Activated CD4-positive, alpha-beta T cell treated with anti-CD3 and anti-CD28 coated beads, Interleukin-2, amount 10 ng/mL, durations not matched to agents 7 days and 5 days (primary cell): Measurements from ENCODE around the gene NCCRP1. TPM values are rescaled to one million over a fixed set of nuclear protein-coding genes. Genes with fewer than 3 reads are reported as not detected.
A peak's percentile ranks its signal among the peaks of the same experiment; 100 is the strongest.

ENCODE experiments used
- CTCF ChIA-PET: fragments of 350-600 bp; sonication (Branson Sonifier 250); formaldehyde crosslinking; loops from one replicate; lab custom pipeline; 2021; ENCODE audit warnings: antibody characterized with exemption; lab: Charles Lee
- POLR2A ChIA-PET: fragments of 350-600 bp; sonication (Branson Sonifier 250); formaldehyde crosslinking; loops from one replicate; lab custom pipeline; 2021; ENCODE audit warnings: antibody characterized with exemption; lab: Charles Lee
- DNase-seq: peaks from one replicate; pipeline ENCODE4 v3.0.0-alpha.2; 2020
- H3K27ac Mint-ChIP-seq: one replicate; pipeline ENCODE4 v1.8.0; 2021; ENCODE audit warnings: mild to moderate bottlenecking, moderate library complexity, mixed read lengths
- H3K27me3 Mint-ChIP-seq: one replicate; pipeline ENCODE4 v1.8.0; 2021; ENCODE audit warnings: mixed read lengths
- H3K36me3 Mint-ChIP-seq: one replicate; pipeline ENCODE4 v1.8.0; 2021; ENCODE audit warnings: low read depth, mixed read lengths
- H3K4me1 Mint-ChIP-seq: one replicate; pipeline ENCODE4 v1.8.0; 2021; ENCODE audit warnings: mixed read lengths
- H3K4me3 Mint-ChIP-seq: one replicate; pipeline ENCODE4 v1.8.0; 2021; ENCODE audit warnings: mild to moderate bottlenecking, moderate library complexity, mixed read lengths
- H3K9me3 Mint-ChIP-seq: one replicate; pipeline ENCODE4 v1.8.0; 2021; ENCODE audit warnings: mixed read lengths
- total RNA-seq, 2 experiments: library from RNA; stranded (reverse); gene quantifications; one replicate each; pipeline ENCODE4 v1.2.3, GENCODE V29; 2021

The NCCRP1 gene
- total RNA-seq, 2 experiments from 2014 or later = not detected

DNA sequence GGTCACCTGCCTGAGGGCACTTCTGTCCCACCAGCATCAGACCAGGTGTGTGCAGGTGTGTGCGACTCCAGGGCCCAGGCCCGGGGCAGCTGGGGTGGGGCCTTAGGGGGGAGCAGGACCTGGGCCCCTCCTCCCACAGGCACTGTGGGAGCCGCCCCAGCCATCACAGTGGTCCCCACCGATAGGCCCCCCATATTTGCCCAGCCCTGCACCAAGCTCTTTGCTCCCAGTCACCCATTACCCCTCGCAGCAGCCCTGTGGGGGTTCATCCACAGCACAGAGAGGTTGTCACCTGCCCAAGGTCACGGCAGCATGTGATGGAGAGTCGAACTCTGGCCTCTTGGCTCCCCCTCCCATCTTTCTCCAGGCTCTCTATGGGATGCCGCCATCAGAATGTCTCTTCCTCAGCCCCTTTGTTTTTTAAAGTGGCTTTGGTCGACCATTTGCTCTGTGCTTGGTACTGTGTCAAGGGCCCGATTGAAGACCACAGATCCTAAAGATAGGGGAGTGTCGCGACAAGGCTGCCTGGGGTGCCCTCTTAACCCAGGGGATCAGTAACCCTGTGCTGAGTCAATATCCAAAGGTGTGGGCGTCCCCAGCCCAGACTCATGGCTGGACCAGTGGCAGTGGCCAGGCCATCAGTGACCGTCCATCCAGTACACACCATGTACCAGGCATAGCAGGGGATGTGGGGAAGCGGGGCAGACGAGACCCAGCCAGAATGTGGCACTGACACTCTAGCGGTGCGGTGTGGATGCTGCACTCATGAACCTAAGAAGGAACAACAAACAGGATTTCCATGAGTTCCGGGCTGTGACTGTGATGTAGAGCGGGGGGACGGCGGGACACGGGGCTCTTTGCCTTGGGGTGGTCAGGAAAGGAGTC, 28.3 kb upstream of the NCCRP1 start:
- no peak overlapping the region for H3K4me3 Mint-ChIP-seq
- no peaks in the 10 kb centered on the region for H3K4me1 Mint-ChIP-seq
- no peaks in the 10 kb centered on the region for H3K36me3 Mint-ChIP-seq
- H3K9me3 Mint-ChIP-seq = no peaks in the 10 kb centered on the region
- CTCF ChIA-PET = no interaction called here
- no peak for DNase-seq
- no peak overlapping the region for H3K27ac Mint-ChIP-seq
- POLR2A ChIA-PET = no interaction called here
- no peaks in the 10 kb centered on the region for H3K27me3 Mint-ChIP-seq

GRCh38 chr19:39169143-39169810, 27.5 kb upstream of the NCCRP1 start:
- H3K4me1 Mint-ChIP-seq = no peaks in the 10 kb centered on the region
- H3K27me3 Mint-ChIP-seq = no peaks in the 10 kb centered on the region
- no peak for DNase-seq
- no peak overlapping the region for H3K27ac Mint-ChIP-seq
- H3K36me3 Mint-ChIP-seq = no peaks in the 10 kb centered on the region
- ChIA-PET POLR2A (no interaction called here), CTCF (no interaction called here)
- H3K4me3 Mint-ChIP-seq = no peak overlapping the region
- H3K9me3 Mint-ChIP-seq = no peaks in the 10 kb centered on the region

GRCh38 chr19:39170386-39171231, 26.2 kb upstream of the NCCRP1 start:
- no peak for DNase-seq
- H3K9me3 Mint-ChIP-seq = no peaks in the 10 kb centered on the region
- no peaks in the 10 kb centered on the region for H3K36me3 Mint-ChIP-seq
- no peaks in the 10 kb centered on the region for H3K4me1 Mint-ChIP-seq
- ChIA-PET CTCF (no interaction called here), POLR2A (no interaction called here)
- no peak overlapping the region for H3K4me3 Mint-ChIP-seq
- no peaks in the 10 kb centered on the region for H3K27me3 Mint-ChIP-seq
- H3K27ac Mint-ChIP-seq = no peak overlapping the region

DNA sequence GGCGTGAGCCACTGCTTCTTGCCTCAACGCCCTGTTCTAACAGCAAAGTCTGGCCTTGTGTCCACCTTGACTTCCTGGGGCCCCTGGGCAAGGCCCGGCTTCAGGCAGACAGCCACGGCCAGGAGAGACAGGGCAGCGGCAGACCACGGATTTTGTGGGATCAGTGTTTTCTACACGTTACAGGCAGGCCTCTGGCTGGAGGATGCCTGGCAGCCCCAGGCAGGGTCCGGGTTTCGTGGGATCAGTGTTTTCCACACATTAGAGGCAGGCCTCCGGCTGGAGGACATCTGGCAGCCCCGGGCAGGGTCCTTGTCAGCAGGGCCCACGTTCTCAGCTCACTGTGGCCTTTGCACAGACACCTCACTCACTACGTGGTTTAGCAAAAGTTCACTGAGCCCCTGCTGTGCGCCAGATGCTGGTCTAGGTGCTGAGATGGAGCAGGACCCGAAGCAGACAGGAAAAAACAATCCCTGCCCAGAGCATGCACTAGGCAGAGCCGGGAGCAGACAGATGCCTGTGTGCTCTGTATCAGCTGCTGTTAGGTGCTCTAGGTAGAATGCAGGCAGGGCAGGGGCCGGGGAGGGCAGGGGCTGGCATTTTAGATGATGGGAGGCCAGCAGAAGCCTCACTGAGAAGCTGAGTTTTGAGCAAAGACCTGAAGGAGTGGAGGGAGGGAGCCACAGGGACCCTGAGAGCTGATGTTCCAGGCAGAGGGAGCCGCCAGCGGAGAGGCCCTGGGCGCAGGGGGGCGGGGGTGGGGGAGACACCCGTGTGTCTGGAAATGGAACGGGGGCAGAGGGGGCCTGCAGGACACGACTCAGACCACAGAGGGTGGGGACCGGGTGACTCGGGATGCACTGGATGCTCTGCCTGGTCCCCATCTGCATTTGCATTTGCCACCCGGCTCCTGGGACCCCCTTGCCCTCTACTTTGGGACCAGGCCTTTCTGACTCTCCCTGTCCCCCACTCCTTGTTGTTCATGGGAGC, 25.0 kb upstream of the NCCRP1 start:
- no peak overlapping the region for H3K27ac Mint-ChIP-seq
- H3K4me1 Mint-ChIP-seq = no peaks in the 10 kb centered on the region
- H3K27me3 Mint-ChIP-seq = no peaks in the 10 kb centered on the region
- CTCF ChIA-PET = no interaction called here
- DNase-seq = no peak
- H3K36me3 Mint-ChIP-seq = no peaks in the 10 kb centered on the region
- no peak overlapping the region for H3K4me3 Mint-ChIP-seq
- POLR2A ChIA-PET = no interaction called here
- H3K9me3 Mint-ChIP-seq = no peaks in the 10 kb centered on the region

DNA sequence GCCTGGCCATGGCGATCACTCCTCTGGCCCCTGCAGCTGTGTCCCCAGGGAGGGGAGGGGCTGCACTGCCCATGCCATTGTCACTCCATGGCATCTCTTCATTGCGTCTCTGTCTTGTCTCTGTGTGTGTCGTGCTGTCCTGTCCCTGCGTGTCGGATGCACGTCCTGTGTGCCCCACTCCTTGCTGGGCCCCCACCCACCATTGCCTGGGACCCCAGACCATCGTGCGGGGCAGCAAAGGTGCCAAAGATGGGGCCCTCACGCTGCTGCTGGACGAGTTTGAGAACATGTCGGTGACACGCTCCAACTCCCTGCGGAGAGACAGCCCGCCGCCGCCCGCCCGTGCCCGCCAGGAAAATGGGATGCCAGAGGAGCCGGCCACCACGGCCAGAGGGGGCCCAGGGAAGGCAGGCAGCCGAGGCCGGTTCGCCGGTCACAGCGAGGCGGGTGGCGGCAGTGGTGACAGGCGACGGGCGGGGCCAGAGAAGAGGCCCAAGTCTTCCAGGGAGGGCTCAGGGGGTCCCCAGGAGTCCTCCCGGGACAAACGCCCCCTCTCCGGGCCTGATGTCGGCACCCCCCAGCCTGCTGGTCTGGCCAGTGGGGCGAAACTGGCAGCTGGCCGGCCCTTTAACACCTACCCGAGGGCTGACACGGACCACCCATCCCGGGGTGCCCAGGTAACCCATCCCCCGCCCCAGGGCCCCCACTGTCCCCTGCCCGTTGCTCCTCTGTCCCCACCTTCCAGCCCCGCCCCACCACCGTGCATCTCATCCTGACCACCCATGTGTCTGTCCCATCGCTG, 23.9 kb upstream of the NCCRP1 start:
- no peak overlapping the region for H3K27ac Mint-ChIP-seq
- H3K27me3 Mint-ChIP-seq = no peaks in the 10 kb centered on the region
- POLR2A ChIA-PET = no interaction called here
- no peaks in the 10 kb centered on the region for H3K4me1 Mint-ChIP-seq
- H3K9me3 Mint-ChIP-seq = no peaks in the 10 kb centered on the region
- no peak overlapping the region for H3K4me3 Mint-ChIP-seq
- CTCF ChIA-PET = interaction anchor here (0.6 kb wide), 1 partner anchor 45 kb away, joined by 5 read pairs; no protein-coding TSS in a partner anchor
- H3K36me3 Mint-ChIP-seq = no peaks in the 10 kb centered on the region
- DNase-seq = no peak

DNA sequence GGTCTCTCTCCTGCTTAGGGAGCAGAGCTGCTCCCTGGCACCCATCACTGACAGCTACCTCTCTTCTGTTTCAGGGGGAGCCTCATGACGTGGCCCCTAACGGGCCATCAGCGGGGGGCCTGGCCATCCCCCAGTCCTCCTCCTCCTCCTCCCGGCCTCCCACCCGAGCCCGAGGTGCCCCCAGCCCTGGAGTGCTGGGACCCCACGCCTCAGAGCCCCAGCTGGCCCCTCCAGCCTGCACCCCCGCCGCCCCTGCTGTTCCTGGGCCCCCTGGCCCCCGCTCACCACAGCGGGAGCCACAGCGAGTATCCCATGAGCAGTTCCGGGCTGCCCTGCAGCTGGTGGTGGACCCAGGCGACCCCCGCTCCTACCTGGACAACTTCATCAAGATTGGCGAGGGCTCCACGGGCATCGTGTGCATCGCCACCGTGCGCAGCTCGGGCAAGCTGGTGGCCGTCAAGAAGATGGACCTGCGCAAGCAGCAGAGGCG, 23.2 kb upstream of the NCCRP1 start:
- Mint-ChIP-seq H3K36me3 (no peaks in the 10 kb centered on the region), H3K4me1 (no peaks in the 10 kb centered on the region), H3K4me3 (no peak overlapping the region), H3K27ac (no peak overlapping the region), H3K9me3 (no peaks in the 10 kb centered on the region), H3K27me3 (no peaks in the 10 kb centered on the region)
- DNase-seq = no peak
- ChIA-PET POLR2A (no interaction called here), CTCF (interaction anchor here (0.6 to 1.2 kb wide), 2 partner anchors 26 to 44 kb away, joined by 3 to 5 read pairs; no protein-coding TSS in a partner anchor)

- no peaks in the 10 kb centered on the region for H3K36me3 Mint-ChIP-seq
- H3K27me3 Mint-ChIP-seq = no peaks in the 10 kb centered on the region
- H3K4me1 Mint-ChIP-seq = no peaks in the 10 kb centered on the region
- ChIA-PET POLR2A (no interaction called here), CTCF (interaction anchor here (1.2 kb wide), 2 partner anchors 24 to 26 kb away, joined by 3 read pairs; no protein-coding TSS in a partner anchor)
- DNase-seq = no peak
- H3K4me3 Mint-ChIP-seq = no peak overlapping the region
- no peaks in the 10 kb centered on the region for H3K9me3 Mint-ChIP-seq
- H3K27ac Mint-ChIP-seq = no peak overlapping the region
These were observed 22.6 kb upstream of the NCCRP1 start for GRCh38 chr19:39174142-39174541.

DNA sequence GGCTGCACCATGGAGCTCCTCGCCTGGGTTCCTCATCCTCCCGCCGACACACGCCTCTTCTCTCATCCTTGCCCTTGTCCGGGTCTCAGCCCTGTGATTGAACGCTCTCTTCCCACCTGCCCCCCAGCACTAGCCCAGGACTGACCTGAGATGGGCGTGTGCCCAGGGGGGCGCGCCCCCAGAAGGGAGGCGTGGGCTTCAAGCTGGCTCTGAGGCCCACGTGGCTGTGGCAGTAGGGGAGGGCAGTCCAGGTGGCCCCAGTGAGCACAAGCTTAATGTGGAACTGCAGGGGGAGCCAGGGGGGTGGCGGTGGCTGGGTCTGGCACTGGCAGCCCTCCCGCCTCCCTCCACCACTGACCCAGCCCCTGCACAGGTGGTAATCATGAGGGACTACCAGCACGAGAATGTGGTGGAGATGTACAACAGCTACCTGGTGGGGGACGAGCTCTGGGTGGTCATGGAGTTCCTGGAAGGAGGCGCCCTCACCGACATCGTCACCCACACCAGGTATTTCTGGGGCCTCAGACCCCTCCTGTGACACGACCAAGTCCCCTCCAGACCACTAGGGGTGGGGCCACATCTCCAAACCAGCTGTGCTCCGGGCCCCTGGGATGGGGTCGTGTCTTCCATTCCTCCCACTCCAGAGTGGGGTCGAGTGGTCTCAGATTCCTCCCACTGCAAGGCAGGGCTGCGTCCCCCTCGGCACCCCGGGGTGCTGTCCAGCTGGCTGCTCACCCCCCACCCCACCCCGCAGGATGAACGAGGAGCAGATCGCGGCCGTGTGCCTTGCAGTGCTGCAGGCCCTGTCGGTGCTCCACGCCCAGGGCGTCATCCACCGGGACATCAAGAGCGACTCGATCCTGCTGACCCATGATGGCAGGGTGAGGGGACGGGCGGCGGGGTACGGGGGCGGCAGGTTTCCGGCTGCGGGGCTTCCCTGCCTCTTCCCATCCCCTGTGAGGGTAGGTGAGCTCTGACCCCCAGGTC, 21.9 kb upstream of the NCCRP1 start:
- Mint-ChIP-seq H3K27ac (no peak overlapping the region), H3K9me3 (no peaks in the 10 kb centered on the region), H3K36me3 (no peaks in the 10 kb centered on the region), H3K4me3 (no peak overlapping the region), H3K4me1 (no peaks in the 10 kb centered on the region), H3K27me3 (no peaks in the 10 kb centered on the region)
- CTCF ChIA-PET = interaction anchor here (1.2 kb wide), 2 partner anchors 23 to 27 kb away, joined by 3 read pairs; no protein-coding TSS in a partner anchor
- no peak for DNase-seq
- POLR2A ChIA-PET = no interaction called here

DNA sequence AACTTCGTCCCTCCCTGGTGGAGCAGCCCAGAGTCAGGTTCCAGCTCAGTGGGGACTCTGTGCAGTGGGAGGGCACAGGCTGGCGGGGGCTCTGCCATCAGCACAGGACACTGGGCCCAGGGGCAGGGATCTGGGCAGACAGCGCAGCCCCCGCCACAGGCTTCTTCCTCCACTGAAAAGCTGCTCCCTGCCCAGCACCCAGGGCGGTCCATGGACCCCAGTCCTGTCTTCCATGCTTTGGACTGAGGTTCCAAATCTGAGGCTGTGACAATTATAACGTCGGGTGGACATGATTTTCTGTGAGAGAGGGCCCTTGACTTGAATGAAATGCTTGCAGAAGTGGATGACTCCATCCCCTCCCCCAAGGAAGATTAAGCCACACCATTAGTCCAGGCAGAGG, 21.2 kb upstream of the NCCRP1 start:
- Mint-ChIP-seq H3K27me3 (no peaks in the 10 kb centered on the region), H3K4me1 (no peaks in the 10 kb centered on the region), H3K9me3 (no peaks in the 10 kb centered on the region), H3K4me3 (no peak overlapping the region), H3K36me3 (no peaks in the 10 kb centered on the region), H3K27ac (no peak overlapping the region)
- ChIA-PET POLR2A (no interaction called here), CTCF (interaction anchor here (1.2 kb wide), 1 partner anchor 22 kb away, joined by 3 read pairs; no protein-coding TSS in a partner anchor)
- no peak for DNase-seq

- Mint-ChIP-seq H3K27me3 (no peaks in the 10 kb centered on the region), H3K27ac (peak overlapping the region; percentile 28), H3K36me3 (no peaks in the 10 kb centered on the region), H3K4me1 (no peaks in the 10 kb centered on the region), H3K4me3 (no peak overlapping the region), H3K9me3 (no peaks in the 10 kb centered on the region)
- DNase-seq = no peak
- ChIA-PET CTCF (interaction anchor here (0.6 kb wide), 1 partner anchor 737 kb away, joined by 3 read pairs; no protein-coding TSS in a partner anchor), POLR2A (no interaction called here)
These were observed 19.6 kb upstream of the NCCRP1 start for GRCh38 chr19:39177110-39177699.
